Neural progenitor cell (in vitro differentiated cells): ENCODE data around the gene SLC17A2. TPM values are rescaled to one million over a fixed set of nuclear protein-coding genes. Genes with fewer than 3 reads are reported as not detected.

Experiments
- DNase-seq: peaks from one replicate; pipeline ENCODE4 v3.0.0-alpha.2; 2016; ENCODE audit warnings: low spot score
- H2AFZ ChIP-seq: fragments of 200-600 bp; sonication (generic); replicated peaks from 2 replicates; pipeline ENCODE4 v1.6.1; 2016; ENCODE audit warnings: antibody characterized with exemption
- H3F3A ChIP-seq: fragments of 200-600 bp; sonication (generic); 2 replicates; pipeline ENCODE4 v1.6.1; 2016; ENCODE audit warnings: antibody characterized with exemption, low read depth
- H3K27ac ChIP-seq: fragments of 200-600 bp; sonication (generic); 2 replicates; pipeline ENCODE4 v1.5.1; 2016; ENCODE audit warnings: mild to moderate bottlenecking
- H3K27me3 ChIP-seq: fragments of 200-600 bp; sonication (generic); 2 replicates; pipeline ENCODE4 v1.6.1; 2016; ENCODE audit warnings: mild to moderate bottlenecking, moderate library complexity
- H3K36me3 ChIP-seq: fragments of 200-600 bp; sonication (generic); 2 replicates; pipeline ENCODE4 v1.5.1; 2016
- H3K4me1 ChIP-seq: fragments of 200-600 bp; sonication (generic); 2 replicates; pipeline ENCODE4 v1.6.1; 2016; ENCODE audit warnings: mixed run types
- H3K4me2 ChIP-seq: fragments of 200-600 bp; sonication (generic); 2 replicates; pipeline ENCODE4 v1.6.1; 2016
- H3K4me3 ChIP-seq: fragments of 200-600 bp; sonication (generic); 2 replicates; pipeline ENCODE4 v1.5.1; 2016
- H3K79me2 ChIP-seq: fragments of 200-600 bp; sonication (generic); 2 replicates; pipeline ENCODE4 v1.6.1; 2016; ENCODE audit warnings: low read depth
- H3K9ac ChIP-seq: fragments of 200-600 bp; sonication (generic); 2 replicates; pipeline ENCODE4 v1.6.1; 2016
- H3K9me3 ChIP-seq: fragments of 200-600 bp; sonication (generic); 2 replicates; pipeline ENCODE4 v1.5.1; 2016; ENCODE audit warnings: low read depth
- H4K20me1 ChIP-seq: fragments of 200-600 bp; sonication (generic); 2 replicates; pipeline ENCODE4 v1.6.1; 2016; ENCODE audit warnings: low read depth
- H3K27ac Mint-ChIP-seq: 3 replicates; pipeline ENCODE4 v1.8.0; 2021; ENCODE audit warnings: mixed read lengths
- H3K27me3 Mint-ChIP-seq: 2 replicates; pipeline ENCODE4 v1.8.0; 2022; ENCODE audit warnings: low read depth, mild to moderate bottlenecking, inconsistent platforms, moderate library complexity, mixed read lengths; ENCODE audit not compliant: insufficient read depth
- H3K36me3 Mint-ChIP-seq: 3 replicates; pipeline ENCODE4 v1.8.0; 2021; ENCODE audit warnings: mixed read lengths
- H3K4me1 Mint-ChIP-seq: 3 replicates; pipeline ENCODE4 v1.8.0; 2021; ENCODE audit warnings: mixed read lengths
- H3K4me3 Mint-ChIP-seq: 3 replicates; pipeline ENCODE4 v1.8.0; 2021; ENCODE audit warnings: mild to moderate bottlenecking, moderate library complexity, mixed read lengths
- H3K9me3 Mint-ChIP-seq: 3 replicates; pipeline ENCODE4 v1.8.0; 2020; ENCODE audit warnings: mixed read lengths
- CTCF ChIP-seq: fragments of 200-600 bp; sonication (generic); IDR thresholded peaks from 2 replicates; pipeline ENCODE4 v1.5.1; 2017; ENCODE audit warnings: antibody characterized with exemption, mild to moderate bottlenecking
- EZH2 ChIP-seq: fragments of 200-600 bp; sonication (generic); IDR thresholded peaks from 2 replicates; pipeline ENCODE4 v1.6.1; 2017; ENCODE audit warnings: antibody characterized with exemption, mild to moderate bottlenecking, moderate library complexity
- EZH2phosphoT487 ChIP-seq: fragments of 200-600 bp; sonication (generic); IDR thresholded peaks from 2 replicates; pipeline ENCODE4 v1.6.1; 2017; ENCODE audit warnings: antibody characterized with exemption
- total RNA-seq: library from RNA; depleted of rRNA; stranded (reverse); fragments of >200 nt; gene quantifications from 2 replicates; pipeline ENCODE4 v1.2.3, GENCODE V29; 2015; ENCODE audit warnings: low replicate concordance

SLC17A2 gene
- total RNA-seq, 1 donor from 2014 or later = not detected

DNA sequence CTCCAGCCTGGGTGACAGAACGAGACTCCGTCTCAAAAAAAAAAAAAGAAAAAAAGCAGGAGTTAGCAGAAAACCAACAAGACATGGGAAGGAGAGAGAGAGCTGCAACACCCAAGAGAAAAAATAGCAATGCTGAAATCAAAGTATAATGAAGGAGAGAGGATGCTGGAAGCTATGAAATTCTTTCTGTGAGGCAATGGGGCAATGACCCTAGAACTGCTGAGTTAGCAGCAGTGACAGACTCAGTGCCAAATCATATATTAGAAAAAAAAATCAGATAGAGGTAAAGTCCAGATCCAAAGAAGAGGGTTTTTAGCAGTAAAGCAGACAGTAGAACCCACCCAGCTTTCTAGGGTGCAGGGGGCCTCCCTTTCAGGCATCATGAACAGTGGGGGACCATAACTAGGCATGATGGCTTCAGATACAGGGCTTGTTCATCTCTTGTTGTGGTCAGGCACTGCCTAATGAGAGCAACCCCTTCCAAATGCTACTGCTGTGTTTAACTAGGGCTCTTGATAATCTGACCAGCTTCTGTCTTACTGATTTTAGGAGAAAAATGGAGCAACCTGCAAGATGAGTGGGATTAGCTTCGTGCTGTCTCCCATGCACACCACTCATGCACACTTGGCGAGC lies 26.9 kb downstream of the SLC17A2 start:
- Histone ChIP-seq H2AFZ (no peak overlapping the region), H3K9ac (no peak overlapping the region), H3K4me2 (no peak overlapping the region), H3K27ac (no peak overlapping the region), H4K20me1 (no peaks in the 10 kb centered on the region), H3K27me3 (no peaks in the 10 kb centered on the region), H3K79me2 (no peaks in the 10 kb centered on the region), H3K36me3 (no peaks in the 10 kb centered on the region), H3F3A (no peaks in the 10 kb centered on the region), H3K4me3 (no peak overlapping the region), H3K4me1 (peaks cover 6% of the 10 kb centered on the region), H3K9me3 (no peaks in the 10 kb centered on the region)
- DNase-seq = no peak
- Mint-ChIP-seq H3K4me3 (no peak overlapping the region), H3K4me1 (no peaks in the 10 kb centered on the region), H3K9me3 (no peaks in the 10 kb centered on the region), H3K27me3 (no peaks in the 10 kb centered on the region), H3K36me3 (no peaks in the 10 kb centered on the region), H3K27ac (no peak overlapping the region)
- TF ChIP-seq CTCF (no peak), EZH2 (no peak), EZH2phosphoT487 (no peak)

- no peaks in the 10 kb centered on the region for H3K36me3 ChIP-seq
- H3K4me2 ChIP-seq = no peak overlapping the region
- no peak overlapping the region for H3K4me3 ChIP-seq
- no peaks in the 10 kb centered on the region for H3K4me1 Mint-ChIP-seq
- H3F3A ChIP-seq = no peaks in the 10 kb centered on the region
- H3K9ac ChIP-seq = no peak overlapping the region
- no peaks in the 10 kb centered on the region for H3K9me3 Mint-ChIP-seq
- H3K79me2 ChIP-seq = no peaks in the 10 kb centered on the region
- TF ChIP-seq EZH2 (no peak), CTCF (no peak), EZH2phosphoT487 (no peak)
- H2AFZ ChIP-seq = no peak overlapping the region
- H3K4me3 Mint-ChIP-seq = no peak overlapping the region
- H3K4me1 ChIP-seq = peaks cover 6% of the 10 kb centered on the region
- no peaks in the 10 kb centered on the region for H3K27me3 ChIP-seq
- H3K27ac Mint-ChIP-seq = no peak overlapping the region
- no peaks in the 10 kb centered on the region for H3K9me3 ChIP-seq
- peaks cover under 1% of the 10 kb centered on the region for H3K27me3 Mint-ChIP-seq
- H4K20me1 ChIP-seq = no peaks in the 10 kb centered on the region
- H3K36me3 Mint-ChIP-seq = no peaks in the 10 kb centered on the region
- no peak overlapping the region for H3K27ac ChIP-seq
- no peak for DNase-seq
Observed at GRCh38 chr6:25902071-25902470, 28.4 kb downstream of the SLC17A2 start.

DNA sequence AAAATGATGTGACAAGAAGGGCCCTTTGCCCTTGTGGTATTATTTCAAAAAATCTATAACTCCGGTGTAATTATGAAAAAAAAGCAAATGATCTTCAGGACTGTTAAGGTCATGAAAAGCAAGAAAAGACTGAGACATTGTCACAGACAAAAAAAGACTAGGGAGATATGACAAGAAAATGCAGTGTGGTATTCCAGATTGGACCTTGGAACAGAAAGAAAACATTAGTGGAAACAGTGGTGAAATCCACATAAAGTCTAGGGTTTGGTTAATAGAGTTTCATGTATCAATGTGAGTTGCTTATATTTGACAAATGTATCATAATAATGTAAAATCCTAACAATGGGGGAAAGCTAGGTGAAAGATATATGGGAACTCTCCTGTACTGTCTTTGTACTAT lies 29.6 kb downstream of the SLC17A2 start:
- no peaks in the 10 kb centered on the region for H3K9me3 ChIP-seq
- no peaks in the 10 kb centered on the region for H3K36me3 ChIP-seq
- no peak overlapping the region for H3K27ac ChIP-seq
- TF ChIP-seq CTCF = no peak
- no peaks in the 10 kb centered on the region for H3K79me2 ChIP-seq
- H3K4me3 ChIP-seq = no peak overlapping the region
- peaks cover 6% of the 10 kb centered on the region for H3K4me1 ChIP-seq
- H3F3A ChIP-seq = no peaks in the 10 kb centered on the region
- H3K4me2 ChIP-seq = no peak overlapping the region
- H4K20me1 ChIP-seq = no peaks in the 10 kb centered on the region
- H3K9ac ChIP-seq = no peak overlapping the region
- Mint-ChIP-seq H3K4me3 (no peak overlapping the region), H3K4me1 (no peaks in the 10 kb centered on the region), H3K27me3 (peaks cover 2% of the 10 kb centered on the region), H3K27ac (no peak overlapping the region), H3K9me3 (no peaks in the 10 kb centered on the region), H3K36me3 (no peaks in the 10 kb centered on the region)
- no peak overlapping the region for H2AFZ ChIP-seq
- no peak for DNase-seq
- H3K27me3 ChIP-seq = no peaks in the 10 kb centered on the region
